WTC11 (cell line): ENCODE measurements around the gene NFU1. TPM values are rescaled to one million over a fixed set of nuclear protein-coding genes. Genes with fewer than 3 reads are reported as not detected.

Source experiments
- ATAC-seq: fragments of 200-7000 bp; cut with Tn5 transposase; 2 replicates; pipeline ENCODE4 v1.10.0; 2021; ENCODE audit warnings: mild to moderate bottlenecking, moderate library complexity
- CTCF ChIA-PET: fragments of 300-600 bp; sonication (Branson Sonifier 250); formaldehyde crosslinking; loops from one replicate; lab custom pipeline; 2021; ENCODE audit warnings: antibody characterized with exemption; lab: Charles Lee
- POLR2A ChIA-PET: fragments of 350-600 bp; sonication (Branson Sonifier 250); formaldehyde crosslinking; loops from one replicate; lab custom pipeline; 2021; ENCODE audit warnings: antibody characterized with exemption; lab: Charles Lee
- DNase-seq: peaks from one replicate; pipeline ENCODE4 v3.0.0; 2021; ENCODE audit warnings: low spot score
- H3K27ac Mint-ChIP-seq: 2 replicates; pipeline ENCODE4 v1.8.0; 2021; ENCODE audit warnings: mixed read lengths
- H3K27me3 Mint-ChIP-seq: 2 replicates; pipeline ENCODE4 v1.8.0; 2021; ENCODE audit warnings: low read depth, mild to moderate bottlenecking, moderate library complexity, mixed read lengths
- H3K36me3 Mint-ChIP-seq: 2 replicates; pipeline ENCODE4 v1.8.0; 2021; ENCODE audit warnings: mixed read lengths
- H3K4me1 Mint-ChIP-seq: 2 replicates; pipeline ENCODE4 v1.8.0; 2022; ENCODE audit warnings: mixed read lengths
- H3K4me3 Mint-ChIP-seq: 2 replicates; pipeline ENCODE4 v1.8.0; 2021; ENCODE audit warnings: mild to moderate bottlenecking, moderate library complexity, mixed read lengths
- H3K9me3 Mint-ChIP-seq: 2 replicates; pipeline ENCODE4 v1.8.0; 2021; ENCODE audit warnings: mixed read lengths
- ATF6 ChIP-seq: sonication (generic); formaldehyde crosslinking; IDR thresholded peaks from 2 replicates; pipeline ENCODE4 v1.8.1; 2023; ENCODE audit warnings: mild to moderate bottlenecking, missing genetic modification reagents
- CDX4 ChIP-seq: fragments of 250-450 bp; sonication (Bioruptor Pico); IDR thresholded peaks from 2 replicates; pipeline ENCODE4 v1.9.0; 2021; ENCODE audit warnings: moderate library complexity, mild to moderate bottlenecking, inconsistent platforms, borderline replicate concordance
- ELF4 ChIP-seq: sonication (generic); formaldehyde crosslinking; IDR thresholded peaks from 2 replicates; pipeline ENCODE4 v1.8.1; 2022; ENCODE audit warnings: low read depth, mild to moderate bottlenecking, moderate library complexity, missing genetic modification reagents
- GABPB1 ChIP-seq: sonication (generic); formaldehyde crosslinking; IDR thresholded peaks from 2 replicates; pipeline ENCODE4 v1.8.1; 2023; ENCODE audit warnings: mild to moderate bottlenecking, missing genetic modification reagents
- NFE2L1 ChIP-seq: sonication (generic); formaldehyde crosslinking; IDR thresholded peaks from 2 replicates; pipeline ENCODE4 v1.8.1; 2023; ENCODE audit warnings: missing genetic modification reagents
- NR3C1 ChIP-seq: sonication (generic); formaldehyde crosslinking; conservative IDR thresholded peaks from 2 replicates; pipeline ENCODE4 v1.8.1; 2023; ENCODE audit warnings: low read depth, mild to moderate bottlenecking, missing genetic modification reagents
- OVOL2 ChIP-seq: fragments of 250-450 bp; sonication (Bioruptor Pico); IDR thresholded peaks from 2 replicates; pipeline ENCODE4 v1.9.0; 2021; ENCODE audit warnings: mild to moderate bottlenecking, borderline replicate concordance
- SMAD4 ChIP-seq: sonication (generic); formaldehyde crosslinking; IDR thresholded peaks from 2 replicates; pipeline ENCODE4 v1.8.0; 2022; ENCODE audit warnings: mild to moderate bottlenecking, missing genetic modification reagents
- SOX15 ChIP-seq: fragments of 250-450 bp; sonication (Bioruptor Pico); IDR thresholded peaks from 2 replicates; pipeline ENCODE4 v1.9.0; 2021; ENCODE audit warnings: mild to moderate bottlenecking
- TEAD4 ChIP-seq: sonication (generic); formaldehyde crosslinking; IDR thresholded peaks from 2 replicates; pipeline ENCODE4 v1.8.0; 2022; ENCODE audit warnings: mild to moderate bottlenecking, missing genetic modification reagents
- TP53 ChIP-seq: sonication (generic); formaldehyde crosslinking; IDR thresholded peaks from 2 replicates; pipeline ENCODE4 v1.8.1; 2023; ENCODE audit warnings: mild to moderate bottlenecking, missing genetic modification reagents
- ZNF121 ChIP-seq: sonication (generic); formaldehyde crosslinking; IDR thresholded peaks from 2 replicates; pipeline ENCODE4 v1.8.0; 2023; ENCODE audit warnings: missing genetic modification reagents
- ZNF423 ChIP-seq: fragments of 250-450 bp; sonication (Bioruptor Pico); IDR thresholded peaks from 2 replicates; pipeline ENCODE4 v2.1.2; 2022; ENCODE audit warnings: mild to moderate bottlenecking, moderate library complexity
- ZNF671 ChIP-seq: fragments of 250-450 bp; sonication (Bioruptor Pico); IDR thresholded peaks from 2 replicates; pipeline ENCODE4 v1.8.0; 2021; ENCODE audit warnings: mild to moderate bottlenecking
- total RNA-seq: library from RNA; stranded (reverse); gene quantifications from 3 replicates; pipeline ENCODE4 v1.2.3, GENCODE V29; 2021
- TF ChIP-seq, protein P1 (sequence below): sonication (generic); formaldehyde crosslinking; IDR thresholded peaks from 2 replicates; pipeline ENCODE4 v1.8.0; 2022; ENCODE audit warnings: mild to moderate bottlenecking, missing genetic modification reagents
- TF ChIP-seq, protein P2 (sequence below): sonication (generic); formaldehyde crosslinking; IDR thresholded peaks from 2 replicates; pipeline ENCODE4 v1.8.1; 2022; ENCODE audit warnings: low read depth, missing genetic modification reagents, borderline replicate concordance
- TF ChIP-seq, protein P3 (sequence below): sonication (generic); formaldehyde crosslinking; IDR thresholded peaks from 2 replicates; pipeline ENCODE4 v1.8.1; 2022; ENCODE audit warnings: missing genetic modification reagents, borderline replicate concordance
- TF ChIP-seq, protein P4 (sequence below): fragments of 250-450 bp; sonication (Bioruptor Pico); IDR thresholded peaks from 2 replicates; pipeline ENCODE4 v1.8.0; 2021; ENCODE audit warnings: mild to moderate bottlenecking
- TF ChIP-seq, protein P5 (sequence below): sonication (generic); formaldehyde crosslinking; IDR thresholded peaks from 2 replicates; pipeline ENCODE4 v1.8.0; 2023; ENCODE audit warnings: mild to moderate bottlenecking, missing genetic modification reagents

The NFU1 gene
- total RNA-seq, 1 experiment from 2014 or later: 39.3 TPM

DNA sequence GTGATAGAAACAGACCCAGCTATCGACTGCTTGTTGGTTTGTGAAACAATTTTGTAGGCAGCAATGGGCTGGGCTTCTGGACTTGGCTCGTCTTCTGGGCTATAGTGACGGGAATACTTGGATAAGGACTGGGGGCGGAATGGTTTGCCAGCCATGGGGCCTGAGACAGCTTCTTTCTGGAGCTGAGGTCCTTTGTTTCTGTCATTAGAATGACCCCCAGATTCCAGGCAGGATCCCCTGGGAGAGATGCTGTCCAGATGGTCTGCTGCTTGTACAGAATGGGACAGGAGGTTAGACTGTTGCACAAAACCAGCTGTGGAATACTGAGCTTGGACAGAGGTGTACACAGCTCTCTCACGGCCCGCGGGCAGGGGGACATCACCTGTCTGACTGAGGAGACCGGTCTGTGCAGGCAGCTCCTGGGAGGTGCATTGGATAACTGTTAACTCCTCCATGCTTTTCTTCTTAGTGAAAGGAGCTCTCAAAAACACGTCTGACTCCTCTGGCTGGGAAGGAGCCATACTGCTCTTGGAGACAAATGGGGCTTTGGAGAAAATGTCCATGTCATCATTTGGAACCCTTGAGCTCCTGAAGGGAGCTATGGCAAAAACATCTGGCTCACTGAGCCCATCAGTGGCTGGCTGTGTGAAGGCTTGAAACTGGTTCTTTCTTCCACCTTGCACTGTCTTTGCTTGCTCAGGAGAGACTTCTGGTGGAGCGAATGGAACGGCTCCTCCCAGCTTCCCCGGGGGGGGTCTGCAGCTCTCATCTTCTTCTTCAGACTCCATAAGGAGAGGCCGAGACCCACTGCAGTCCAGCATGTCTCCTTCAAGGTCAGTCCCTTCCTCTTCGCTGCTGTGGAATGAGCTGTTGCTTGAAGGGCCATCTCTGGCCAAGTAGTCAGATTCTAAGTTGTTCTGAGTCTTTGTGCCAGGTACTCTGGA is 28.6 kb upstream of the NFU1 start:
- no peak for ATAC-seq
- H3K4me1 Mint-ChIP-seq: peaks cover 5% of the 10 kb centered on the region
- TF ChIP-seq TP53 (CRISPR knock-in tag): no peak
- TF ChIP-seq, all 79 proteins: peak for 0
- ChIA-PET CTCF (no interaction called here), POLR2A (interaction anchor here (0.6 kb wide), 1 partner anchor 50 kb away, joined by 3 read pairs; no protein-coding TSS in a partner anchor)
- Mint-ChIP-seq H3K27me3 (peaks cover 3% of the 10 kb centered on the region; the same call in 1 of the 2 replicates), H3K36me3 (peaks cover 3% of the 10 kb centered on the region; the same call in 1 of the 2 replicates), H3K4me3 (no peak overlapping the region), H3K27ac (no peak overlapping the region), H3K9me3 (no peaks in the 10 kb centered on the region)
- no peak for DNase-seq

GRCh38 chr2:69464575-69464974 is 27.3 kb upstream of the NFU1 start:
- H3K36me3 Mint-ChIP-seq: peaks cover 3% of the 10 kb centered on the region; the same call in 1 of the 2 replicates
- no peak overlapping the region; the same call in 1 of the 2 replicates for H3K27ac Mint-ChIP-seq
- TF ChIP-seq ATF6 (CRISPR knock-in tag): no peak
- TF ChIP-seq TEAD4: no peak
- TF ChIP-seq SOX15 (CRISPR knock-in tag): no peak
- TF ChIP-seq ZNF423 (CRISPR knock-in tag): no peak
- no peak for TF ChIP-seq NR3C1
- TF ChIP-seq, protein P1, sequence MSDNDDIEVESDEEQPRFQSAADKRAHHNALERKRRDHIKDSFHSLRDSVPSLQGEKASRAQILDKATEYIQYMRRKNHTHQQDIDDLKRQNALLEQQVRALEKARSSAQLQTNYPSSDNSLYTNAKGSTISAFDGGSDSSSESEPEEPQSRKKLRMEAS: no peak
- TF ChIP-seq, protein P2, sequence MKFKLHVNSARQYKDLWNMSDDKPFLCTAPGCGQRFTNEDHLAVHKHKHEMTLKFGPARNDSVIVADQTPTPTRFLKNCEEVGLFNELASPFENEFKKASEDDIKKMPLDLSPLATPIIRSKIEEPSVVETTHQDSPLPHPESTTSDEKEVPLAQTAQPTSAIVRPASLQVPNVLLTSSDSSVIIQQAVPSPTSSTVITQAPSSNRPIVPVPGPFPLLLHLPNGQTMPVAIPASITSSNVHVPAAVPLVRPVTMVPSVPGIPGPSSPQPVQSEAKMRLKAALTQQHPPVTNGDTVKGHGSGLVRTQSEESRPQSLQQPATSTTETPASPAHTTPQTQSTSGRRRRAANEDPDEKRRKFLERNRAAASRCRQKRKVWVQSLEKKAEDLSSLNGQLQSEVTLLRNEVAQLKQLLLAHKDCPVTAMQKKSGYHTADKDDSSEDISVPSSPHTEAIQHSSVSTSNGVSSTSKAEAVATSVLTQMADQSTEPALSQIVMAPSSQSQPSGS (CRISPR knock-in tag): no peak
- TF ChIP-seq, protein P3, sequence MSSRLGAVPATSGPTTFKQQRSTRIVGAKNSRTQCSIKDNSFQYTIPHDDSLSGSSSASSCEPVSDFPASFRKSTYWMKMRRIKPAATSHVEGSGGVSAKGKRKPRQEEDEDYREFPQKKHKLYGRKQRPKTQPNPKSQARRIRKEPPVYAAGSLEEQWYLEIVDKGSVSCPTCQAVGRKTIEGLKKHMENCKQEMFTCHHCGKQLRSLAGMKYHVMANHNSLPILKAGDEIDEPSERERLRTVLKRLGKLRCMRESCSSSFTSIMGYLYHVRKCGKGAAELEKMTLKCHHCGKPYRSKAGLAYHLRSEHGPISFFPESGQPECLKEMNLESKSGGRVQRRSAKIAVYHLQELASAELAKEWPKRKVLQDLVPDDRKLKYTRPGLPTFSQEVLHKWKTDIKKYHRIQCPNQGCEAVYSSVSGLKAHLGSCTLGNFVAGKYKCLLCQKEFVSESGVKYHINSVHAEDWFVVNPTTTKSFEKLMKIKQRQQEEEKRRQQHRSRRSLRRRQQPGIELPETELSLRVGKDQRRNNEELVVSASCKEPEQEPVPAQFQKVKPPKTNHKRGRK (CRISPR knock-in tag): no peak
- TF ChIP-seq SMAD4: no peak
- TF ChIP-seq, all 79 proteins: peak for 0
- no peak for ATAC-seq
- Mint-ChIP-seq H3K9me3 (no peaks in the 10 kb centered on the region), H3K27me3 (no peaks in the 10 kb centered on the region), H3K4me1 (no peaks in the 10 kb centered on the region), H3K4me3 (no peak overlapping the region)
- ChIA-PET CTCF (no interaction called here), POLR2A (no interaction called here)
- DNase-seq: no peak

- TF ChIP-seq GABPB1 (CRISPR knock-in tag): no peak
- no peak for TF ChIP-seq NR3C1
- no peak for TF ChIP-seq TEAD4
- TF ChIP-seq OVOL2 (CRISPR knock-in tag): no peak
- TF ChIP-seq, protein P4, sequence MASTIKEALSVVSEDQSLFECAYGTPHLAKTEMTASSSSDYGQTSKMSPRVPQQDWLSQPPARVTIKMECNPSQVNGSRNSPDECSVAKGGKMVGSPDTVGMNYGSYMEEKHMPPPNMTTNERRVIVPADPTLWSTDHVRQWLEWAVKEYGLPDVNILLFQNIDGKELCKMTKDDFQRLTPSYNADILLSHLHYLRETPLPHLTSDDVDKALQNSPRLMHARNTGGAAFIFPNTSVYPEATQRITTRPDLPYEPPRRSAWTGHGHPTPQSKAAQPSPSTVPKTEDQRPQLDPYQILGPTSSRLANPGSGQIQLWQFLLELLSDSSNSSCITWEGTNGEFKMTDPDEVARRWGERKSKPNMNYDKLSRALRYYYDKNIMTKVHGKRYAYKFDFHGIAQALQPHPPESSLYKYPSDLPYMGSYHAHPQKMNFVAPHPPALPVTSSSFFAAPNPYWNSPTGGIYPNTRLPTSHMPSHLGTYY: no peak
- TF ChIP-seq ZNF423 (CRISPR knock-in tag): no peak
- TF ChIP-seq, protein P5, sequence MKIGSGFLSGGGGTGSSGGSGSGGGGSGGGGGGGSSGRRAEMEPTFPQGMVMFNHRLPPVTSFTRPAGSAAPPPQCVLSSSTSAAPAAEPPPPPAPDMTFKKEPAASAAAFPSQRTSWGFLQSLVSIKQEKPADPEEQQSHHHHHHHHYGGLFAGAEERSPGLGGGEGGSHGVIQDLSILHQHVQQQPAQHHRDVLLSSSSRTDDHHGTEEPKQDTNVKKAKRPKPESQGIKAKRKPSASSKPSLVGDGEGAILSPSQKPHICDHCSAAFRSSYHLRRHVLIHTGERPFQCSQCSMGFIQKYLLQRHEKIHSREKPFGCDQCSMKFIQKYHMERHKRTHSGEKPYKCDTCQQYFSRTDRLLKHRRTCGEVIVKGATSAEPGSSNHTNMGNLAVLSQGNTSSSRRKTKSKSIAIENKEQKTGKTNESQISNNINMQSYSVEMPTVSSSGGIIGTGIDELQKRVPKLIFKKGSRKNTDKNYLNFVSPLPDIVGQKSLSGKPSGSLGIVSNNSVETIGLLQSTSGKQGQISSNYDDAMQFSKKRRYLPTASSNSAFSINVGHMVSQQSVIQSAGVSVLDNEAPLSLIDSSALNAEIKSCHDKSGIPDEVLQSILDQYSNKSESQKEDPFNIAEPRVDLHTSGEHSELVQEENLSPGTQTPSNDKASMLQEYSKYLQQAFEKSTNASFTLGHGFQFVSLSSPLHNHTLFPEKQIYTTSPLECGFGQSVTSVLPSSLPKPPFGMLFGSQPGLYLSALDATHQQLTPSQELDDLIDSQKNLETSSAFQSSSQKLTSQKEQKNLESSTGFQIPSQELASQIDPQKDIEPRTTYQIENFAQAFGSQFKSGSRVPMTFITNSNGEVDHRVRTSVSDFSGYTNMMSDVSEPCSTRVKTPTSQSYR (CRISPR knock-in tag): no peak
- no peak for TF ChIP-seq CDX4
- no peak for TF ChIP-seq ZNF121
- no peak for TF ChIP-seq ELF4
- no peak for TF ChIP-seq ZNF671
- TF ChIP-seq NFE2L1 (CRISPR knock-in tag): no peak
- TF ChIP-seq SMAD4: no peak
- H3K4me3 Mint-ChIP-seq: no peak overlapping the region
- H3K9me3 Mint-ChIP-seq: no peaks in the 10 kb centered on the region
- H3K27me3 Mint-ChIP-seq: no peaks in the 10 kb centered on the region
- peaks cover 8% of the 10 kb centered on the region for H3K4me1 Mint-ChIP-seq
- CTCF ChIA-PET: no interaction called here
- H3K27ac Mint-ChIP-seq: no peak overlapping the region
- no peak for ATAC-seq
- POLR2A ChIA-PET: no interaction called here
- DNase-seq: no peak
- peaks cover 3% of the 10 kb centered on the region; the same call in 1 of the 2 replicates for H3K36me3 Mint-ChIP-seq
Measured at GRCh38 chr2:69462780-69463179, 25.5 kb upstream of the NFU1 start.
